Neural cell (in vitro differentiated cells): ENCODE data around the gene P4HTM. TPM values are rescaled to one million over a fixed set of nuclear protein-coding genes. Genes with fewer than 3 reads are reported as not detected.

Experiments used
- H2AFZ ChIP-seq: fragments of 200-600, 300-800 bp; sonication (generic), shearing (Covaris generic); 2 replicates; pipeline ENCODE4 v1.6.0; 2014; ENCODE audit warnings: low read depth, mild to moderate bottlenecking, antibody characterized with exemption, low read length, moderate library complexity
- H3F3A ChIP-seq: fragments of 200-600 bp; shearing (Covaris generic); 2 replicates; pipeline ENCODE4 v1.6.1; 2016; ENCODE audit warnings: mild to moderate bottlenecking, moderate library complexity, mixed read lengths, antibody characterized with exemption, low read length; ENCODE audit not compliant: insufficient read depth, poor library complexity, severe bottlenecking
- H3K27ac ChIP-seq: fragments of 200-600, 300-800 bp; sonication (generic), shearing (Covaris generic); 2 replicates; pipeline ENCODE4 v1.5.1; 2014; ENCODE audit warnings: mild to moderate bottlenecking, low read length, moderate library complexity
- H3K27me3 ChIP-seq: fragments of 300-800, 200-600 bp; sonication (generic), shearing (Covaris generic); 2 replicates; pipeline ENCODE4 v1.6.0; 2014; ENCODE audit warnings: mild to moderate bottlenecking, low read depth, low read length, moderate library complexity; ENCODE audit not compliant: insufficient read depth
- H3K36me3 ChIP-seq: fragments of 300-800, 200-600 bp; sonication (generic), shearing (Covaris generic); 2 replicates; pipeline ENCODE4 v1.5.1; 2014; ENCODE audit warnings: mild to moderate bottlenecking, antibody characterized with exemption, low read length, moderate library complexity; ENCODE audit not compliant: insufficient read depth
- H3K4me2 ChIP-seq: fragments of 300-800, 200-600 bp; sonication (generic), shearing (Covaris generic); 2 replicates; pipeline ENCODE4 v1.6.0; 2014; ENCODE audit warnings: mild to moderate bottlenecking, low read length
- H3K4me3 ChIP-seq: fragments of 300-800, 200-600 bp; sonication (generic), shearing (Covaris generic); 2 replicates; pipeline ENCODE4 v1.5.1; 2014; ENCODE audit warnings: mild to moderate bottlenecking, low read length, moderate library complexity
- H3K79me2 ChIP-seq: fragments of 200-600 bp; shearing (Covaris generic); replicated peaks from 2 replicates; pipeline ENCODE4 v1.6.0; 2014; ENCODE audit warnings: mild to moderate bottlenecking, low read length, moderate library complexity; ENCODE audit not compliant: insufficient read depth
- H3K9ac ChIP-seq: fragments of 300-800, 200-600 bp; sonication (generic), shearing (Covaris generic); 2 replicates; pipeline ENCODE4 v1.6.1; 2016; ENCODE audit warnings: mild to moderate bottlenecking, low read length, mixed read lengths
- H3K9me2 ChIP-seq: fragments of 200-600 bp; shearing (Covaris generic); 2 replicates; pipeline ENCODE4 v1.6.1; 2016; ENCODE audit warnings: mild to moderate bottlenecking, low read length, mixed read lengths; ENCODE audit not compliant: insufficient read depth
- H3K9me3 ChIP-seq: fragments of 200-600, 300-800 bp; sonication (generic), shearing (Covaris generic); 2 replicates; pipeline ENCODE4 v1.6.1; 2016; ENCODE audit warnings: mild to moderate bottlenecking, mixed run types, low read length, moderate library complexity, mixed read lengths
- H4K20me1 ChIP-seq: fragments of 200-600 bp; shearing (Covaris generic); 2 replicates; pipeline ENCODE4 v1.6.1; 2016; ENCODE audit warnings: mild to moderate bottlenecking, mixed run types; ENCODE audit not compliant: insufficient read depth
- EP300 ChIP-seq: fragments of 450-650 bp; conservative IDR thresholded peaks from 2 replicates; pipeline ENCODE4 v1.6.1; 2014; ENCODE audit warnings: antibody characterized with exemption, mild to moderate bottlenecking, moderate library complexity; ENCODE audit not compliant: poor library complexity, severe bottlenecking
- EZH2 ChIP-seq: fragments of 200-600, 300-800 bp; shearing (Covaris generic), sonication (generic); IDR thresholded peaks from 2 replicates; pipeline ENCODE4 v1.6.1; 2014; ENCODE audit warnings: antibody characterized with exemption, low read length, borderline replicate concordance, mild to moderate bottlenecking; ENCODE audit not compliant: insufficient read depth, poor library complexity, severe bottlenecking
- MXI1 ChIP-seq: fragments of 450-650 bp; conservative IDR thresholded peaks from 2 replicates; pipeline ENCODE4 v1.6.1; 2014; ENCODE audit warnings: antibody characterized with exemption, mild to moderate bottlenecking; ENCODE audit not compliant: poor library complexity, severe bottlenecking
- POLR2AphosphoS5 ChIP-seq: IDR thresholded peaks from 2 replicates; pipeline ENCODE4 v1.6.1; 2012
- RAD21 ChIP-seq: fragments of 450-650 bp; conservative IDR thresholded peaks from 2 replicates; pipeline ENCODE4 v1.6.1; 2014; ENCODE audit warnings: antibody characterized with exemption, mild to moderate bottlenecking, moderate library complexity
- SMC3 ChIP-seq: fragments of 450-650 bp; conservative IDR thresholded peaks from 2 replicates; pipeline ENCODE4 v1.6.1; 2014; ENCODE audit warnings: antibody characterized with exemption, mild to moderate bottlenecking, moderate library complexity; ENCODE audit not compliant: poor library complexity
- TAF1 ChIP-seq: IDR thresholded peaks from 2 replicates; pipeline ENCODE4 v1.6.1; 2012; ENCODE audit warnings: low read depth
- polyA plus RNA-seq: library from polyadenylated mRNA; depleted of rRNA; stranded (reverse); fragments of >200 nt; gene quantifications from 2 replicates; pipeline ENCODE4 v1.2.3, GENCODE V29; 2014
- TF ChIP-seq, protein P1 (sequence below): IDR thresholded peaks from 2 replicates; pipeline ENCODE4 v1.6.1; 2012; ENCODE audit warnings: borderline replicate concordance
- TF ChIP-seq, protein P2 (sequence below): fragments of 450-650 bp; IDR thresholded peaks from 2 replicates; pipeline ENCODE4 v1.5.1; 2014; ENCODE audit warnings: antibody characterized with exemption, mild to moderate bottlenecking, moderate library complexity; ENCODE audit not compliant: poor library complexity, severe bottlenecking

P4HTM gene
- polyA plus RNA-seq, 1 donor from 2014 or later = 97.3 TPM

DNA sequence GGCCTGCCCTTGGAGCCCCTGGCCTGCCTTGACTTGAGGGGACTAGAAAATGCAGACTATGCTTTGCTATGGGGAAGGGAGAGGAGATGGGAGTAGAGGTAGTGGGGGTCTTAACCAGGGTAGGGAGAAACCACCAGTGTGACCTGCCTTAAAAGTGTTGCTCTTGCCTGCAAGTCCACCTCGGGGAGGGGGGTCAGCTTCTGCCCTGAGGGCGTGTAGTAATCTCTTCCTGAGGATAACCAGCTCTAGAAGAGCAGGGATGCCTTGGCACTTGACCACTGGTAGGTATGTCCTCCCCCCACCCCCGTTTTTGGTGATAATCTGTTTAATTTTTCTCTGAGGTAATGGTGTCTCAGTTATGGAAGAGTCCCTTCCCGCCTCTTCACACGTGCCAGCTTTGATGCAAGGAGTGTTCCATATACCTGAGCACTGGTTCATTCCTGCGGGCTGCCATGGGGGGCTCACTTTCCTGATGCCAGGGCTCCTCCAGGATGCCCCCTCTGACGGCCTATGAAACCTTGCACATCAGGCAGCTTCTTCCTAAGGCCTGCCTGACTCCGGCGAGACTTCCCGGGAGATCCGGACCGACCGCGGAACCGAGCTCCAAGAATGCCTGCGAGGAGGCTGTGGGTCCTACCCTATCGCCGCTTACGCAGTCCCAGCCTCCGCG is 780 bp upstream of the P4HTM start:
- Histone ChIP-seq H3F3A (peaks cover 6% of the 10 kb centered on the region), H3K4me3 (peak overlapping the region; percentile 83), H3K9ac (peak overlapping the region; percentile 79), H3K9me3 (no peaks in the 10 kb centered on the region), H4K20me1 (no peaks in the 10 kb centered on the region), H3K27ac (peak overlapping the region; percentile 92), H3K36me3 (no peaks in the 10 kb centered on the region), H3K4me2 (peak overlapping the region; percentile 65), H3K79me2 (peaks cover 16% of the 10 kb centered on the region), H2AFZ (peak overlapping the region; percentile 43), H3K9me2 (no peaks in the 10 kb centered on the region), H3K27me3 (no peaks in the 10 kb centered on the region)
- TF ChIP-seq, protein P1, sequence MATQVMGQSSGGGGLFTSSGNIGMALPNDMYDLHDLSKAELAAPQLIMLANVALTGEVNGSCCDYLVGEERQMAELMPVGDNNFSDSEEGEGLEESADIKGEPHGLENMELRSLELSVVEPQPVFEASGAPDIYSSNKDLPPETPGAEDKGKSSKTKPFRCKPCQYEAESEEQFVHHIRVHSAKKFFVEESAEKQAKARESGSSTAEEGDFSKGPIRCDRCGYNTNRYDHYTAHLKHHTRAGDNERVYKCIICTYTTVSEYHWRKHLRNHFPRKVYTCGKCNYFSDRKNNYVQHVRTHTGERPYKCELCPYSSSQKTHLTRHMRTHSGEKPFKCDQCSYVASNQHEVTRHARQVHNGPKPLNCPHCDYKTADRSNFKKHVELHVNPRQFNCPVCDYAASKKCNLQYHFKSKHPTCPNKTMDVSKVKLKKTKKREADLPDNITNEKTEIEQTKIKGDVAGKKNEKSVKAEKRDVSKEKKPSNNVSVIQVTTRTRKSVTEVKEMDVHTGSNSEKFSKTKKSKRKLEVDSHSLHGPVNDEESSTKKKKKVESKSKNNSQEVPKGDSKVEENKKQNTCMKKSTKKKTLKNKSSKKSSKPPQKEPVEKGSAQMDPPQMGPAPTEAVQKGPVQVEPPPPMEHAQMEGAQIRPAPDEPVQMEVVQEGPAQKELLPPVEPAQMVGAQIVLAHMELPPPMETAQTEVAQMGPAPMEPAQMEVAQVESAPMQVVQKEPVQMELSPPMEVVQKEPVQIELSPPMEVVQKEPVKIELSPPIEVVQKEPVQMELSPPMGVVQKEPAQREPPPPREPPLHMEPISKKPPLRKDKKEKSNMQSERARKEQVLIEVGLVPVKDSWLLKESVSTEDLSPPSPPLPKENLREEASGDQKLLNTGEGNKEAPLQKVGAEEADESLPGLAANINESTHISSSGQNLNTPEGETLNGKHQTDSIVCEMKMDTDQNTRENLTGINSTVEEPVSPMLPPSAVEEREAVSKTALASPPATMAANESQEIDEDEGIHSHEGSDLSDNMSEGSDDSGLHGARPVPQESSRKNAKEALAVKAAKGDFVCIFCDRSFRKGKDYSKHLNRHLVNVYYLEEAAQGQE = no peak
- TF ChIP-seq TAF1 (peak; percentile 64), MXI1 (peak; percentile 16), EZH2 (no peak), EP300 (no peak), POLR2AphosphoS5 (no peak), SMC3 (no peak), RAD21 (no peak)
- TF ChIP-seq, protein P2, sequence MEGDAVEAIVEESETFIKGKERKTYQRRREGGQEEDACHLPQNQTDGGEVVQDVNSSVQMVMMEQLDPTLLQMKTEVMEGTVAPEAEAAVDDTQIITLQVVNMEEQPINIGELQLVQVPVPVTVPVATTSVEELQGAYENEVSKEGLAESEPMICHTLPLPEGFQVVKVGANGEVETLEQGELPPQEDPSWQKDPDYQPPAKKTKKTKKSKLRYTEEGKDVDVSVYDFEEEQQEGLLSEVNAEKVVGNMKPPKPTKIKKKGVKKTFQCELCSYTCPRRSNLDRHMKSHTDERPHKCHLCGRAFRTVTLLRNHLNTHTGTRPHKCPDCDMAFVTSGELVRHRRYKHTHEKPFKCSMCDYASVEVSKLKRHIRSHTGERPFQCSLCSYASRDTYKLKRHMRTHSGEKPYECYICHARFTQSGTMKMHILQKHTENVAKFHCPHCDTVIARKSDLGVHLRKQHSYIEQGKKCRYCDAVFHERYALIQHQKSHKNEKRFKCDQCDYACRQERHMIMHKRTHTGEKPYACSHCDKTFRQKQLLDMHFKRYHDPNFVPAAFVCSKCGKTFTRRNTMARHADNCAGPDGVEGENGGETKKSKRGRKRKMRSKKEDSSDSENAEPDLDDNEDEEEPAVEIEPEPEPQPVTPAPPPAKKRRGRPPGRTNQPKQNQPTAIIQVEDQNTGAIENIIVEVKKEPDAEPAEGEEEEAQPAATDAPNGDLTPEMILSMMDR = no peak

DNA sequence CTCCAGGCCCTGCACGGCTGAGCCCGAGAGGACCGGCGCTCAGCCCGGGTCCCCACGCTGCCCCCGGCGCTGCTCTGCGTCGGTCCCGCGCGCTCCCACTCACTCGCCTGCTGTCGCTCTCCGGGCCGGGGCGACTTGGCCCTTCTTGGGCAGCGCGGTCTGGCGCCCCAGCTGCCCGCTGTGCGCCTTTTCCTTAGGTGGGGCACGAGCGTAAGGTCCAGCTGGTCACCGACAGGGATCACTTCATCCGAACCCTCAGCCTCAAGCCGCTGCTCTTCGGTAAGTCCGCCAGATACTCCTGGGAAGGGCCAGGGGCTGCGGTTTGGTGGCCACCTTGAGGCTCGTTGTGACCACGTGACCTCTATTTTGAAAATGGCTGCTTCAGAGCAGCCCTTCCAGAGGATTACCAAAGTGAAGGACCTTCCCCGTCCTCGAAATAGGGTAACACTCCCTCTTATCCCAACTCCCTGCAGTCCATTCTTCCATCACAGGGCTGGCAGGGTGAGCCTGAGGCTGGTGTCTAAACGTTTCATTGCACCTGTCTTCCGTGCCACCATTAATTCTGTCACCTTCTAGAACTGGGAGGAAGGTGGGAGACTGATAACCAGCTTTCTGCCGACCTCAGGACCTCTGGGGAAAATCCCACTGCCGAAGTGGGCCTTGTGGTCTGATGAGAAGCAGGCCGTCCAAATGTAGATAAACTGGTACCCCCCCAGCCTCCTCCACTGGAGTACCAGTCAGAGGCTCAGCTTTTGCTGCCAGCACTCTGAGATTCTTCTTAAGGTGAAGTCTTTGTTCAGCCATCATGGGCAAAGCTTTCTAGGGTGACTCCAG is 812 bp downstream of the P4HTM start:
- Histone ChIP-seq H3K36me3 (no peaks in the 10 kb centered on the region), H3K9me3 (no peaks in the 10 kb centered on the region), H3K27me3 (no peaks in the 10 kb centered on the region), H3K79me2 (peaks cover 16% of the 10 kb centered on the region), H3K27ac (peak overlapping the region; percentile 92), H4K20me1 (no peaks in the 10 kb centered on the region), H3K9ac (peak overlapping the region; percentile 79), H2AFZ (no peak overlapping the region), H3K4me3 (peak overlapping the region; percentile 83), H3F3A (peaks cover 6% of the 10 kb centered on the region), H3K9me2 (no peaks in the 10 kb centered on the region), H3K4me2 (peak overlapping the region; percentile 75)
- TF ChIP-seq TAF1 (peak; percentile 66), POLR2AphosphoS5 (no peak), RAD21 (no peak), EZH2 (no peak), MXI1 (no peak)
- TF ChIP-seq, protein P1 = peak; percentile 23
